ENCODE data around the gene IRX4.

IRX4 gene

GRCh38 chr5:1912951-1913565 is 30.3 kb upstream of the IRX4 start:
- no peak for DNase-seq

- DNase-seq = no peak
These were observed 29.1 kb upstream of the IRX4 start for GRCh38 chr5:1911773-1912235.

- DNase-seq = no peak
These were observed 28.4 kb upstream of the IRX4 start for GRCh38 chr5:1910861-1911772.

GRCh38 chr5:1910081-1910760 is 27.5 kb upstream of the IRX4 start:
- no peak for DNase-seq

- no peak for DNase-seq
These were observed 26.7 kb upstream of the IRX4 start for GRCh38 chr5:1909346-1909985.

GRCh38 chr5:1908931-1909330 is 26.2 kb upstream of the IRX4 start:
- DNase-seq = no peak

- DNase-seq = no peak
These were observed 24.9 kb upstream of the IRX4 start for GRCh38 chr5:1907616-1908015.

- no peak for DNase-seq
These were observed 22.4 kb upstream of the IRX4 start for GRCh38 chr5:1905108-1905507.

- no peak for DNase-seq
These were observed 19.3 kb upstream of the IRX4 start for GRCh38 chr5:1901983-1902382.

- DNase-seq = no peak
These were observed 18.3 kb upstream of the IRX4 start for GRCh38 chr5:1901061-1901460.

GRCh38 chr5:1899201-1899600 is 16.5 kb upstream of the IRX4 start:
- DNase-seq = no peak

- no peak for DNase-seq
These were observed 15.2 kb upstream of the IRX4 start for GRCh38 chr5:1897816-1898450.

- no peak for DNase-seq
These were observed 14.7 kb upstream of the IRX4 start for GRCh38 chr5:1897386-1897785.

- DNase-seq = no peak
These were observed 14.1 kb upstream of the IRX4 start for GRCh38 chr5:1896602-1897376.

GRCh38 chr5:1895739-1896420 is 13.2 kb upstream of the IRX4 start:
- no peak for DNase-seq

GRCh38 chr5:1894243-1894642 is 11.5 kb upstream of the IRX4 start:
- no peak for DNase-seq

GRCh38 chr5:1893754-1894153 is 11.0 kb upstream of the IRX4 start:
- no peak for DNase-seq

- no peak for DNase-seq
These were observed 10.1 kb upstream of the IRX4 start for GRCh38 chr5:1892685-1893445.

GRCh38 chr5:1892211-1892610 is 9.5 kb upstream of the IRX4 start:
- DNase-seq = no peak

GRCh38 chr5:1891391-1891790 is 8.7 kb upstream of the IRX4 start:
- no peak for DNase-seq

GRCh38 chr5:1890296-1890695 is 7.6 kb upstream of the IRX4 start:
- no peak for DNase-seq

Measured in DMS 273 treated with DMSO at 0.1 percent for 48 hours (cell line).